ENCODE results near the gene AQP10.
"Not testable (repeated sequence)": the region's sequence is repeated elsewhere in the genome, so short reads cannot be mapped to it uniquely, and the experiment has no call there.

Gene AQP10

GRCh38 chr1:154321609-154321934 lies 679 bp downstream of the AQP10 start:
- DNase-seq, result not testable (repeated sequence)
- intact Hi-C loops (cut with DNase I), result loop anchor here (10.0 kb wide), 1 partner anchor 83 kb away; the partner anchor contains the start of gene IL6R

GRCh38 chr1:154323493-154323892 lies 2.6 kb downstream of the AQP10 start:
- intact Hi-C loops (cut with DNase I), result loop anchor here (10.0 kb wide), 1 partner anchor 81 kb away; the partner anchor contains the start of gene IL6R
- peak in 2 of 10 donors; percentile 45 to 65 for DNase-seq

- intact Hi-C loops (cut with DNase I), result loop anchor here (10.0 kb wide), 1 partner anchor 81 kb away; the partner anchor contains the start of gene IL6R
These were observed 3.3 kb downstream of the AQP10 start for GRCh38 chr1:154324241-154324640.

GRCh38 chr1:154324669-154325582 lies 4.0 kb downstream of the AQP10 start, which contains the start of gene ATP8B2:
Gene ATP8B2 (plus strand): TSS chr1:154325525. CDS start chr1:154328142, 2,617 bp downstream.
- DNase-seq, result peak; percentile 65 to 96 (median 82)
- intact Hi-C loops (cut with DNase I), result loop anchor here (10.0 kb wide), 1 partner anchor 80 kb away; the partner anchor contains the start of gene IL6R

More at GRCh38 chr1:154324241-154324640, 3.3 kb downstream of the AQP10 start:
- peak in 1 of 10 donors; percentile 31 for DNase-seq

- peak in 7 of 10 donors; percentile 29 to 91 (median 57) for DNase-seq
- intact Hi-C loops (cut with DNase I), result loop anchor here (10.0 kb wide), 1 partner anchor 79 kb away; the partner anchor contains the start of gene IL6R
These were observed 5.0 kb downstream of the AQP10 start for GRCh38 chr1:154325583-154326545.

GRCh38 chr1:154326546-154327465 lies 5.9 kb downstream of the AQP10 start:
- peak in 2 of 10 donors; percentile 58 to 68 for DNase-seq
- intact Hi-C loops (cut with DNase I), result loop anchor here (10.0 kb wide), 1 partner anchor 78 kb away; the partner anchor contains the start of gene IL6R

GRCh38 chr1:154327466-154328317 lies 6.8 kb downstream of the AQP10 start:
- intact Hi-C loops (cut with DNase I), result loop anchor here (10.0 kb wide), 1 partner anchor 77 kb away; the partner anchor contains the start of gene IL6R
- DNase-seq, result peak in 2 of 10 donors; percentile 24 to 30

- peak; percentile 69 to 98 (median 90) for DNase-seq
- intact Hi-C loops (cut with DNase I), result loop anchor here (10.0 kb wide), 1 partner anchor 76 kb away; the partner anchor contains the start of gene IL6R
These were observed 7.6 kb downstream of the AQP10 start for GRCh38 chr1:154328318-154329151.

DNA sequence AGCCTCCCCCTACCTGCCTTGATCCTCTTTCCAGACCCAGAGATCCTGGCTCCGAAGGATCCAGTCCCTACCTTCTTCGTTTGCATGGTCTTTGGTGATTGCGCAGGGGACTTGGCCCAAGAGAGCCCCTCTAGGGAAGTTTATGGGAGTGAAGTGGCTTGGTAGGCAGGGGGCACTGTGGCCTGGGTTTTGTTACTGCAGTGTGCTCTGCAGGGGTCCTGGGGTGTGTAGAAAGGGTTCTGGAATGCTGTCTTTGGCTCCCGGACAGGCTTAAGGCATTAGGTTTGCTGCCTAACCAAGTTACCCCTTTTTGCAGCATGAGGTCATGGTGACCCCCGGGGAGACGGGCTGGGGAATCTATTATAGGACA lies 8.2 kb downstream of the AQP10 start:
- intact Hi-C loops (cut with DNase I), result loop anchor here (10.0 kb wide), 1 partner anchor 76 kb away; the partner anchor contains the start of gene IL6R
- peak in 1 of 10 donors; percentile 60 for DNase-seq

GRCh38 chr1:154329551-154330131 lies 8.7 kb downstream of the AQP10 start:
- intact Hi-C loops (cut with DNase I), result loop anchor here (10.0 kb wide), 1 partner anchor 75 kb away; the partner anchor contains the start of gene IL6R
- peak in 7 of 10 donors; percentile 40 to 91 (median 74) for DNase-seq

DNA sequence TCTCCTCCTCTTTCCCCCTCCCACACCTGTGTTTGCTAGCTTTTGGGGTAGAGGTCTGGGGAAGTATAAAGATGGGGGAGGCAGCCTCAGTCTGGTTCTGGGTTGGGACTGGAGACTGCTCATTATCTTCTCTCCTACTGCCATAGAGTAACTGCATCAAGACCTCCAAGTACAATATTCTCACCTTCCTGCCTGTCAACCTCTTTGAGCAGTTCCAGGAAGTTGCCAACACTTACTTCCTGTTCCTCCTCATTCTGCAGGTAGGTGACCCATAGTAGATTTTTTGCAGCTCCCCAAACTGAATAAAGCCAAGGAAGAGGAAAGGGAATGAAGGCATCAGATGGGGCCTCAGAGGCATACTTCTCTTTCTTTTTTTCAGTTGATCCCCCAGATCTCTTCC lies 9.8 kb downstream of the AQP10 start:
- intact Hi-C loops (cut with DNase I), result no loop called here
- no peak for DNase-seq

DNA sequence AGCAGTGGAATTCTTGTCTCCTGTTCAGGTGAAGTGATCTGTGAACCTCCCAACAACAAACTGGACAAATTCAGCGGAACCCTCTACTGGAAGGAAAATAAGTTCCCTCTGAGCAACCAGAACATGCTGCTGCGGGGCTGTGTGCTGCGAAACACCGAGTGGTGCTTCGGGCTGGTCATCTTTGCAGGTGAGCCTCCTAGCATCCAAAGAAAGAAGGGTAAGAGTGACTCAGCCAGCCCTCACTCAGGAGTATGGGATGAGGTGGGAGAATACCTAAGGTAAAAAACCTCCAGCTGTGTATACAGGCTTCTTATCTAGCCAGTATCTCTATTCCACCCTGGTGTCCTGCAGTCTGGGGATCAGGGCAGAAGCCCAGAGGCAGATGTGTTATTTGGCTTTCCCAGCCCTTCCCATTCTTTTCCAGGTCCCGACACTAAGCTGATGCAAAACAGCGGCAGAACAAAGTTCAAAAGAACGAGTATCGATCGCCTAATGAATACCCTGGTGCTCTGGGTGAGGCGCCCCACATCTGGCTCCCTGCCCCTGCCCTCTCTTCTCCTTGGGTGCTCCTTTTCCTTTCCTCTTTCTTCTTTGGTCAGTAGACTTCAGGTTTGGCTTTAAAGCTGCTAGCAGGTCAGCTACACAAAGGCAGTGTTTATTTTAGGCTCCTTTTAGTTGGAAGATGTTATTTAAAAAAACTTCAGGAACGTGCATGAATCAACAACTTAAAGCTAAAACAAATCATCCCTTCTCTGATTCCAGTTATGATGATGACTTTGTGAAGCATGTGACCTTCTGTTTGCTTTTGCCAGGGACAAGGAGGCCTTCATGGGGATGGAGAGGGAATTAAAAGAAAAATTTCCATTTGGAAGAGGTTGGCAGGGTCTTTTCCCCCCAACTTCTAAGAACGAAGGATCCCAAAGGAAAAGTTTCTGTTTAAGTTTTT lies 13.5 kb downstream of the AQP10 start:
- intact Hi-C loops (cut with DNase I), result no loop called here
- DNase-seq, result peak in 2 of 10 donors; percentile 12 to 20

GRCh38 chr1:154335025-154335714 lies 14.3 kb downstream of the AQP10 start:
- DNase-seq, result peak; percentile 62 to 96 (median 80)
- intact Hi-C loops (cut with DNase I), result no loop called here

GRCh38 chr1:154337253-154337894 lies 16.5 kb downstream of the AQP10 start:
- intact Hi-C loops (cut with DNase I), result no loop called here
- peak in 1 of 10 donors; percentile 21 for DNase-seq
